ENCODE measurements around the gene TMEM219. TPM values are rescaled to one million over a fixed set of nuclear protein-coding genes. Genes with fewer than 3 reads are reported as not detected.
"Not testable (repeated sequence)": the region's sequence is repeated elsewhere in the genome, so short reads cannot be mapped to it uniquely, and the experiment has no call there.

Gene TMEM219
- 100 to 1,000 TPM in 1 of 3 donors, 10 to 100 TPM in 2; 93.1 to 107 (median 96.3) TPM for polyA plus RNA-seq (ENCODE audit: insufficient read length in 3 of 3)

GRCh38 chr16:29961479-29962343 lies at the start of gene TMEM219:
TMEM219 (plus strand) TSS chr16:29962079; CDS start chr16:29963144, 1,065 bp downstream.
- DNase-seq (ENCODE audit: low read depth in 3 of 3, low spot score in 2 of 3), result peak; percentile 72 to 89 (median 82)

GRCh38 chr16:29912087-29912486 lies 49.8 kb upstream of the TMEM219 start:
- no peak for DNase-seq (ENCODE audit: low read depth in 3 of 3, low spot score in 2 of 3)

GRCh38 chr16:29913514-29913913 lies 48.4 kb upstream of the TMEM219 start:
- DNase-seq (ENCODE audit: low read depth in 3 of 3, low spot score in 2 of 3), result no peak

GRCh38 chr16:29915590-29916247 lies 46.2 kb upstream of the TMEM219 start:
- no peak for DNase-seq (ENCODE audit: low read depth in 3 of 3, low spot score in 2 of 3)

GRCh38 chr16:29916979-29917378 lies 44.9 kb upstream of the TMEM219 start:
- DNase-seq (ENCODE audit: low read depth in 3 of 3, low spot score in 2 of 3), result no peak

GRCh38 chr16:29920288-29921033 lies 41.4 kb upstream of the TMEM219 start:
- no peak for DNase-seq (ENCODE audit: low read depth in 3 of 3, low spot score in 2 of 3)

GRCh38 chr16:29921034-29921385 lies 40.9 kb upstream of the TMEM219 start:
- DNase-seq (ENCODE audit: low read depth in 3 of 3, low spot score in 2 of 3), result no peak

GRCh38 chr16:29922326-29922725 lies 39.6 kb upstream of the TMEM219 start:
- DNase-seq (ENCODE audit: low read depth in 3 of 3, low spot score in 2 of 3), result no peak

GRCh38 chr16:29922986-29923501 lies 38.8 kb upstream of the TMEM219 start:
- no peak for DNase-seq (ENCODE audit: low read depth in 3 of 3, low spot score in 2 of 3)

- no peak for DNase-seq (ENCODE audit: low read depth in 3 of 3, low spot score in 2 of 3)
These were observed 36.6 kb upstream of the TMEM219 start for GRCh38 chr16:29925105-29925756.

- peak; percentile 82 to 85 (median 82) for DNase-seq (ENCODE audit: low read depth in 3 of 3, low spot score in 2 of 3)
These were observed 35.8 kb upstream of the TMEM219 start, which contains the start of gene KCTD13 for GRCh38 chr16:29925781-29926710. KCTD13 (minus strand) TSS chr16:29926226; CDS start chr16:29926033, 193 bp downstream.

- no peak for DNase-seq (ENCODE audit: low read depth in 3 of 3, low spot score in 2 of 3)
These were observed 35.2 kb upstream of the TMEM219 start for GRCh38 chr16:29926711-29927052.

- no peak for DNase-seq (ENCODE audit: low read depth in 3 of 3, low spot score in 2 of 3)
These were observed 34.6 kb upstream of the TMEM219 start for GRCh38 chr16:29927070-29927905.

- DNase-seq (ENCODE audit: low read depth in 3 of 3, low spot score in 2 of 3), result not testable (repeated sequence)
These were observed 30.1 kb upstream of the TMEM219 start for GRCh38 chr16:29931750-29932149.

GRCh38 chr16:29940656-29941055 lies 21.2 kb upstream of the TMEM219 start:
- DNase-seq (ENCODE audit: low read depth in 3 of 3, low spot score in 2 of 3), result no peak

GRCh38 chr16:29943846-29944799 lies 17.8 kb upstream of the TMEM219 start:
- peak; percentile 67 to 79 (median 72) for DNase-seq (ENCODE audit: low read depth in 3 of 3, low spot score in 2 of 3)

GRCh38 chr16:29947897-29948296 lies 14.0 kb upstream of the TMEM219 start:
- DNase-seq (ENCODE audit: low read depth in 3 of 3, low spot score in 2 of 3), result no peak

Data from right renal cortex interstitium (tissue), 3 donors.